Smooth muscle cell (in vitro differentiated cells): ENCODE data around the gene TGFBR3. TPM values are rescaled to one million over a fixed set of nuclear protein-coding genes. Genes with fewer than 3 reads are reported as not detected.

Source experiments
- DNase-seq: peaks from one replicate; lab custom pipeline; 2025; ENCODE audit not compliant: unreplicated experiment; lab: John Stamatoyannopoulos, UW
- H2AFZ ChIP-seq: fragments of 200-600 bp; sonication (generic); 2 replicates; pipeline ENCODE4 v1.6.0; 2016; ENCODE audit warnings: antibody characterized with exemption, low read depth, mild to moderate bottlenecking
- H3F3A ChIP-seq: fragments of 200-600 bp; sonication (generic); 2 replicates; pipeline ENCODE4 v1.6.0; 2017; ENCODE audit warnings: antibody characterized with exemption, low read depth
- H3K27ac ChIP-seq: fragments of 200-600 bp; sonication (generic); 2 replicates; pipeline ENCODE4 v1.5.1; 2016; ENCODE audit warnings: low read depth, mild to moderate bottlenecking
- H3K27me3 ChIP-seq: fragments of 200-600 bp; sonication (generic); 2 replicates; pipeline ENCODE4 v1.6.1; 2016; ENCODE audit warnings: low read depth, mild to moderate bottlenecking
- H3K36me3 ChIP-seq: fragments of 200-600 bp; sonication (generic); 2 replicates; pipeline ENCODE4 v1.5.1; 2016; ENCODE audit warnings: low read depth
- H3K4me1 ChIP-seq: fragments of 200-600 bp; sonication (generic); 2 replicates; pipeline ENCODE4 v1.5.1; 2016; ENCODE audit warnings: low read depth
- H3K4me2 ChIP-seq: fragments of 200-600 bp; sonication (generic); 2 replicates; pipeline ENCODE4 v1.6.0; 2016; ENCODE audit warnings: mild to moderate bottlenecking
- H3K4me3 ChIP-seq: fragments of 200-600 bp; sonication (generic); 2 replicates; pipeline ENCODE4 v1.5.1; 2016; ENCODE audit warnings: mild to moderate bottlenecking
- H3K79me2 ChIP-seq: fragments of 200-600 bp; sonication (generic); 2 replicates; pipeline ENCODE4 v1.6.0; 2016; ENCODE audit warnings: low read depth, mild to moderate bottlenecking
- H3K9ac ChIP-seq: fragments of 200-600 bp; sonication (generic); 2 replicates; pipeline ENCODE4 v1.6.0; 2016; ENCODE audit warnings: low read depth
- H3K9me3 ChIP-seq: fragments of 200-600 bp; sonication (generic); replicated peaks from 2 replicates; pipeline ENCODE4 v1.5.1; 2016; ENCODE audit warnings: low read depth
- H4K20me1 ChIP-seq: fragments of 200-600 bp; sonication (generic); 2 replicates; pipeline ENCODE4 v1.6.0; 2016; ENCODE audit warnings: low read depth
- CTCF ChIP-seq: fragments of 200-600 bp; sonication (generic); IDR thresholded peaks from 2 replicates; pipeline ENCODE4 v1.5.1; 2017; ENCODE audit warnings: borderline replicate concordance, mild to moderate bottlenecking, antibody characterized with exemption; ENCODE audit not compliant: insufficient read depth, poor library complexity, severe bottlenecking
- WGBS: methylation state at CpG from one replicate; pipeline ENCODE4 v1.1.7; 2016; ENCODE audit warnings: low lambda C conversion rate; 5-methylcytosine and 5-hydroxymethylcytosine counted together
- polyA plus RNA-seq: library from polyadenylated mRNA; unstranded; fragments of >200 nt; fragmentation: Nextera tagmentation; extraction: Ambion mirVana; gene quantifications from 2 replicates; pipeline ENCODE4 v1.2.1, GENCODE V29; 2016
- total RNA-seq: library from RNA; depleted of rRNA; stranded (reverse); fragments of >200 nt; gene quantifications from 2 replicates; pipeline ENCODE4 v1.2.3, GENCODE V29; 2014

Gene TGFBR3
- total and polyA plus RNA-seq, 2 experiments from 2014 or later, result 68.3 to 112 TPM

- H3K27ac ChIP-seq, result peak overlapping the region; percentile 92
Observed at GRCh38 chr1:91700771-91701471, 185.0 kb downstream of the TGFBR3 start.

GRCh38 chr1:91700332-91700731 lies 185.6 kb downstream of the TGFBR3 start:
- H3K4me1 ChIP-seq, result peaks cover 19% of the 10 kb centered on the region
- no peak for DNase-seq
- H3K4me3 ChIP-seq, result no peak overlapping the region
- peak overlapping the region; percentile 50 for H3K9ac ChIP-seq
- no peak overlapping the region for H2AFZ ChIP-seq
- no peaks in the 10 kb centered on the region for H3K36me3 ChIP-seq
- H3K27ac ChIP-seq, result peak overlapping the region; percentile 92
- H3F3A ChIP-seq, result peaks cover 14% of the 10 kb centered on the region
- TF ChIP-seq CTCF, result peak; percentile 52
- peaks cover 6% of the 10 kb centered on the region for H3K79me2 ChIP-seq
- H4K20me1 ChIP-seq, result no peaks in the 10 kb centered on the region
- H3K4me2 ChIP-seq, result peak overlapping the region; percentile 65
- H3K9me3 ChIP-seq, result no peaks in the 10 kb centered on the region
- WGBS, result 60% methylated on average over 2 of the region's 2 CpGs
- no peaks in the 10 kb centered on the region for H3K27me3 ChIP-seq

More at GRCh38 chr1:91700771-91701471, 185.0 kb downstream of the TGFBR3 start:
- Histone ChIP-seq H3K9ac (peak overlapping the region; percentile 41), H3K9me3 (no peaks in the 10 kb centered on the region), H3K4me2 (peak overlapping the region; percentile 65), H2AFZ (no peak overlapping the region), H3F3A (peaks cover 14% of the 10 kb centered on the region), H3K79me2 (peaks cover 6% of the 10 kb centered on the region), H3K27me3 (no peaks in the 10 kb centered on the region), H3K4me1 (peaks cover 19% of the 10 kb centered on the region), H4K20me1 (no peaks in the 10 kb centered on the region), H3K4me3 (no peak overlapping the region), H3K36me3 (no peaks in the 10 kb centered on the region)
- no peak for DNase-seq
- WGBS, result 49% methylated on average over 8 of the region's 8 CpGs
- no peak for TF ChIP-seq CTCF

- Histone ChIP-seq H3K4me2 (peak overlapping the region; percentile 65), H3K79me2 (no peaks in the 10 kb centered on the region), H3K27ac (peak overlapping the region; percentile 92), H3F3A (peaks cover 14% of the 10 kb centered on the region), H4K20me1 (no peaks in the 10 kb centered on the region), H3K9ac (peak overlapping the region; percentile 50), H3K27me3 (no peaks in the 10 kb centered on the region), H3K4me1 (peaks cover 19% of the 10 kb centered on the region), H3K9me3 (no peaks in the 10 kb centered on the region), H3K36me3 (no peaks in the 10 kb centered on the region), H3K4me3 (no peak overlapping the region), H2AFZ (no peak overlapping the region)
- no peak for TF ChIP-seq CTCF
- no peak for DNase-seq
- WGBS, result 14% methylated on average over 4 of the region's 4 CpGs
Observed at GRCh38 chr1:91699339-91699974, 186.5 kb downstream of the TGFBR3 start.
